GM19035 (cell line): ENCODE measurements around the gene POPDC3.
"Not testable (repeated sequence)": the region's sequence is repeated elsewhere in the genome, so short reads cannot be mapped to it uniquely, and the experiment has no call there.

ENCODE experiments used
- ATAC-seq: cut with Tn5 transposase; IDR thresholded peaks from one replicate; pipeline ENCODE4 v1.9.1; 2021; ENCODE audit not compliant: unreplicated experiment

The POPDC3 gene

DNA sequence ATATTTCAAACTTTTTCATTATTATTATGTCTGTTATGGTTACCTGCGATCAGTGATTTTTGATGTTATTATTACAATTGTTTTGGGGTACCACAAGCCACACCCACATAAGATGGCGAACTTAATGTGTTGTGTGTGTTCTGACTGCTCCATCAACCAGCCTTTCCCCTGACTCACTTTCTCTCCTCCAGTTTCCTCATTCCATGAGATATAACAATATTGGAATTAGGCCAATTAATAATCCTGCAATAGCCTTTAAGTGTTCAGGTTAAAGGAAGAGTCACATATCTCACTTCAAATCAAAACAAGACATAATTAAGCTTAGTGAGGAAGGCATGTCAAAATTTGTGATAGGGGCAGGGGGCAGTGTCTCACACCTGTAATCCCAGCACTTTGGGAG is 16.3 kb upstream of the POPDC3 start:
- ATAC-seq, result no peak

DNA sequence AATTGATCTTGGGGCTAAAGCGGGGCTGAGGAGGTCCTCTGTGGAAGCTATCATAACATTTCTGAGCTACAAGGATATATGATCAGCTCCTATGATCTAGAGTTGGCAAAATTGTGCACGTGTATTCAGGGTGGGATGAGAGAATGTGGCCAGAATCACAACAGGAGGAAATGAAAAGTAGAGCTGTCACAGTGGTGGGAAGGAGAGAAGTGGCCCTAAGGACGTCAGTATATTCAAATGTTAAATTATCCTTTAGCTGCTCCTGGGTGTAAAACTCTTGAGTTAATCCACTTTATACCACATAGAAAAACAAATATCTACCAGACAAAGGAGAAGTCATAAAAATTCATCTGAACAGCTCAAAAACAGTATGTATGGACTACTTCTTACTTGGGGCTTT is 14.8 kb upstream of the POPDC3 start:
- ATAC-seq, result no peak

DNA sequence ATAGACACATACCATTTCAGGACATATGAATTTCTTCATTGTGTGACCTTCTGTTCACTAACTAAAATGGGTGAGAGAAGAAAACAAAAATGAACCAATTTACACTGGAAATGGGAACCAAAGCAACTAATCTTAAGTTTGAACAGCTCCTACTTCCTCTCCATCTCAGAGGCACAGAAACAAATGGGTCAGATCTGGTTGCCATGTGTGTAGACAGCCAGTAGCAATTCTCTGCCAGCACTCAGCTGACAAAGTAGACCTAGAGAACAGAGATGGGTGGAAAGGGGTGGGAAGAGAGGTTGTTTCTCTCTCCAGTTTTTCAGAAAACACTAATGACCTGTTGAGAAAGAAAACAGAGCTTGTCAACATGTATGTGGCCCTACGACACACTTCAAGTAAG is 14.3 kb upstream of the POPDC3 start:
- no peak for ATAC-seq

DNA sequence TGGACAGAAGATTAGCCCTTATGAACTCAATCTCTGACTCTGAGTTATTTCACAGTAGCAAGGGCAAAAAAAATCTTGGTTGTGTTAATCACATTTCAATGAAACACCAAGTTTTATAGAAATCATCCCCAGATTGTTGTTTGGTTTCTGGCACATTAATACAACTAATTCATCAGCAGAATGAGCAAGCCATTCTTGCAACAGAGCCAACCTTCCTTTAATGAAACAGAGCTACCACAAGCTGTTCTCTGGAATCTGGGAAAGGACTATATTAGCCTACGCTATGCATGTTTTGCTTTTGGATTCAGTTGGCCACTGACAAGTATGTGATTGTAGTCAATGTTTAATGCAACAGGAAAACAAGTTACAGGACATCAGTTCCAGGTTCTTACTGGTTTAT is 13.8 kb upstream of the POPDC3 start:
- no peak for ATAC-seq

DNA sequence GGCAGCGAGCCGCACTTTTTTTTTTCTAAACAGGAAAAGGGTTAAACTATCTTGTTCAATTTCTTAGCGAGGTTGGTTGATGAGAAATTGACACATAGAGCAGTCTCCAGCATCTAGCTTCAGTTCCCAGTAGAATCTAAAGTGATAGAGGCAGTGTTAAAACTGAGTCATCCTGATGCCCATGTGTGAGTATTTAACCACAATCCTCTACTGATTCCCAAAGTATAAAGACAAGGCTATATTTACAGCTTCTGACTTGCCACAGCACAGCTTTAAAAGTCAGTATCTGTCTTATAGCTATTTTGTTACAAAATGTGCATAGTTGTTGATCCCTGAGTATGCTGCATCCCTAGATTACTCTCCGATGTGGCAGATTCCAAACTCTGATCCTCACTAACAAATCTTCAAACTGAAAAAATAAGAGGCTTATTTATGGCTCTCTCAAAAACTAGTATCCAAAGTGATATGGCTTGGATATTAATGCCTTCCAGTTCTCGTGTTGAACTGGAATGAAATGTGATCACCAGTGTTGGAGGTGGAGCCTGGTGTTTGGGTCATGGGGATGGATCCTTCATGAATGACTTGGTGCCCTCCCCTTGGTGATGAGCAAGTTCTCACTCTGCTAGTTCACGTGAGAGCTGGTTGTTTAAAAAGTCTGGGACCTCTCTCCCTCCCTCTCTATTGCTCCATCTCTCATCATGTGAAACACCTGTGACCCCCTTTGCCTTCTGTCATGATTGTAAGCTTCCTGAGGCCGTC is 13.1 kb upstream of the POPDC3 start:
- ATAC-seq, result no peak

DNA sequence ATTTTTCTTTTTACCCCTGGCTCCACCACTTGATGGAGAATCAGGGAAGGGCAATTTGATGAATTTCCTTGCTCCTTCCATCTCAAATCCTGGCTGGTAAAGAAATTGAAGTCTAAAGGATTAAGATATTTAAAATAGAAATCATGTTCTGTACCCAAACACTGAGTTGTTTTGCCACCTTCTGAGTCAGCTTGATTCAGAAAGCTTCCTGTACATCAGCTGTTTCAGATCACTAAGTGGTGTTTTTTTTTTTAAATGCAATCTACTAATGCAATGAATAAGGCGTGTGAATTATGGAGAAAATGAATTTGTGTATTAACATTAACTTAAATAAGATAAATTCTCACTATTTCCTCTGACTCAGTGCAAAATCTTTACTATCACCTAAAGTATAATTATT is 11.5 kb upstream of the POPDC3 start:
- no peak for ATAC-seq

DNA sequence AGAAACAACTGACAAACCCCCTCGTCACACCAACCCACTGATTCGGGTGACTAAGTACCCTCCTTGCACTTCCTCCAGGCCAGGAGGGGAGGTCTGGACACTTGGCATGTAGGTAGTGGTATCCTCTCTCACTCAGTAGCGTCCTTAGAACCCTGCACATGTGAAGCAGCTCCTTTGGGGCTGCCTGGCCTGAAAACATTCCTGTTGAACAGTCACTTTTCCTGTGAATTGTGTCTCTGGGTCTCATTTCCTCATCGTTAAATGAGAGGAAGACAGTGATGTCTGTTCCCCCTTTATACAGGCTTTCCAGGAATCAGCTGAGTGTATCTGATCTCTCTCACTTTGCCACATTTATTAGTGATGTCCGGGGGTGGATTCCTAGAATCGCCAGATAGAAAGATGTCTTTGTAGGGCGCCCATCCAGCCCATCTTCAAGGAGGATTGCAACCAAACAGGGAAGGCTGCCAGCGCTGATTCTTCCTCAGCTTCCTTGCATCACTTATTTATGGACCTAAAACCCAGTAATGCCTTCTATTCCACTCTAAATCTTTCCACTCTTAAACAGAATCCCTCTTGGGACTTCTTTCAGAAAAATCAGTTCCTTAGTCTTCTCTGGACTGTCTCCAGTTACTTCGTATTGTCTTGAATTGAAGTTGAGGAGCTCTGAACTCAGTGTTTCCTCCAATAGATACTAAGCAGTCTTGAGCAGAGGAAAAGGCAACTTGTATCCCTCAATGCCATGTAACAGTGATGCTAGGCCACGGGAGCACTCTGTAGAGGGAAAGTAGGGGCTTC is 9.4 kb upstream of the POPDC3 start:
- ATAC-seq, result no peak

DNA sequence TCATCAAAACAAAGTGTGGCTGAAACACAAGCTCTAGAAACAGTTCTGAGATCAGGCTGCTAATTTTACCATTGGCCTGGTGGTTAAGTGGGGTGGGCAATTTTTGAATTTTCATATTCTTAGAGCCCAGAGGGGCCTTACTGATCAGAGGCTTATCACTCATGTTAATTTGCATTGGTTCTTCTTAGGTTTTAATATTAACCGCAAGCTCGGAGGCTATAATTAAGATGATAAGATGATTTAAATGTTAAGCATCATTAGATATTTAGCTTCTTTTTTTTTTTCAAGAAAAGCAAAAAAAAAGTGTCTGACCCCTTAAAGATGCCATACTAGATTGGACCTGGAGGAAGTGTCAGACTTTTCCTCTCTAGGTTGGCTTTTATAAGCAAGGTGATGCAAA is 8.4 kb upstream of the POPDC3 start:
- no peak for ATAC-seq

DNA sequence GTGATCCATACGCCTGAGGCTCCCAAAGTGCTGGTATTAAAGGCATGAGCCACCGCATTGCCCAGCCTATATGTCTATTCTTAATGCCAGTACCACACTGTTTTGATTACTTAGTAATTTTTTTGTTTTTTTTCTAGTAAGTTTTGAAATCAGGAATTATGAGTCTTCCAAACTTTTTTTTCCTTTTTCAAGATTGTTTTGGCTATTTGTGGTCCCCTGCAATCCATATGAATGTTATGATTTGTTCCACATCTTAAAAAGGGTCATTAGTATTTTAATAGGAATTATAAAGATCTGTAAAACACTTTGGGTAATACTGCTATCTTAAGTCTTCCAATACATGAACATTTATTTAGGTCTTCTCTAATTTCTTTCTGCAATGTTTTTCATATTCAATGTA is 6.8 kb upstream of the POPDC3 start:
- no peak for ATAC-seq

DNA sequence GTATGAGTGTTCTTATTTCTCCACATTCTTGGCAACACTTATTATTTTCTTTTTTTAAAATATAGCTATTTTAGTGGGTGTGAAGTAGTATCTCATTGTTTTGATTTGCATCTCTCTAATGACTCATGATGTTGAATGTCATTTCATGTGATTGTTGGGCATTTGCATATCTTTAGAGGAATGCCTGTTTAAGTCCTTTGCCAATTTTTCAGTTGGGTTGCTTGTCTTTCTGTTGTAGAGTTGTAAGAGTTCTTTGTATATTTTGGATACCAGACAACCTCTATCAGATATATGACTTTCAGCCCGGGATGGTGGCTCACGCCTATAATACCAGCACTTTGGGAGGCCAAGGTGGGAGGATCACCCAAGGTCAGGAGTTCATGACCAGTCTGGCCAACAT is 5.1 kb upstream of the POPDC3 start:
- no peak for ATAC-seq

DNA sequence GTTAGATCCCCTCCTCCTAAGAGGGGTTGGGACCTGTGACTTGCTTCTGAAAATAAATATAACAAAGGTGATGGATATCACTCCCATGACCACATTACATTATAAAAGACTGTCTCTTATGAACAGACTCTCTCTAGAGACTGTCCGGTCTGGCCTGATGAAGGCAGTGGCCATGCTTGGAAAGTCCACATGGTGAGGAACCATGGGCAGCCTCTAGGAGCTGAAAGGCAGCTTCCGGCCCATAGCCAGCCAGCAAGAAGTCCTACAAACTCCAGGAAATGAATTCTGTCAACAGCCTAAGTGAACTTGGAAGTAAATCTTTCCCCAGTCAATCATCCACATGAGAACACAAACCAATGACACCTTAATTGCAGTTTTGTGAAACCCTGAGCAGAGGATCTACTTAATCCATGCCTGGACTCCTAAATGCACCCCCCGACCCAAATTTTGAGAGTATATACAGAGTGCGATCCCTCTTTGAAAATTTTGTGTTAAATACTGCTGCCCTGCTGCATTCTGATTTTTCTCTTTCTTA is 2.2 kb upstream of the POPDC3 start:
- no peak for ATAC-seq

DNA sequence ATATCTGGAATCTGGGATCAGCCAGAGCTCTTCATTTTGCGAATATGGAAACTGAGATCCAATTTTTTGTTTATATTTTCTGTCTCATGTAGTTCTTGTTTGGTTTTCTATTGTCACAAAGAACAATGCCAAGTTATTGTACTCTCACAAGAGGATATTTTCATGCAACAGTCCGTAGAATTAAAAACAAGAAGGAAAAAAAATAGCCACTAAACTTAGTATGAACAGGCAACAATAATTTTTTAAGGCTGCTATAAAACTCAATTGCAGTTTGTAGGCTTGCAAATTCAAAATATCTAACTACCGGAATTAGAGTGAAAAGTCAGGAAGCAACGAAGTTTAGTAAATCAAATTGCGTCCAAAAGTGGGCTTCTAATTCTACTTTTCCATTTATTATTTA is 1.2 kb downstream of the POPDC3 start:
- no peak for ATAC-seq

DNA sequence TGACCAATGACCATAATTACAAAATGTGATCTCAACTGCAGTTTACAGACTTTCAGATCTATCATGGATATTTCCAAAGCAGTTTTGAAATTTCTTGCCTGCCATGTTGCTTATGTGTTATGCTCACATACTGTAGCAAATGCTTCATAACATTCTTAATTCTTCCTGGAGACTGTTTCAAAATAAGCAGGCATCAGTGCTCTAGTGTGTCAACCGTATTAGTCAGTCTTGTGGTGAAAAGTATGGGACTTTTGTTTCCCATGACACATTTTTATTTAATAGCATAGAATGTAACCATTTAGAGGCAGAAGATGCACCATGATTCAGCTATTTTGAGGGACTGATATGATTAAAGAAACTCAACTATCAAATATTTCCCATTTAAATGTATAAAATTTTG is 1.7 kb downstream of the POPDC3 start:
- no peak for ATAC-seq

DNA sequence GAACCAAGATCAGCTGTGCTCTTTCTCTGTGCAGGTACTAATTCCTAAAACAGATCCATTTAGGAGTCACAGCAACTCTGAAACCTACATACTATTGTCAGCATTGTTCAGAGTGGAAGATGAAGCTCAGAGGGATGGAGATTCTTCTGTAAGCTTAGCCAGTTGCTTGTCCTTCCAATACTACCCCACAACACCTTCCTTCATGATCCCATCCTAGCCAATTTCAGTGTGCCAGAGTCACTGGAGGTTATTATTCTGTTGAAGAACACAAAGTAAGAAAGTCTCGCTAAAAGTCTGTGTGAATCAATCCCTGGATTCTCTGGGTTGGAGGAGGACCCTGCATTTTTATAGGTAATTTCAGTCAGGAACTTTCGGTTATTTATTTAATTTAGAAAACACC is 2.3 kb downstream of the POPDC3 start:
- no peak for ATAC-seq

DNA sequence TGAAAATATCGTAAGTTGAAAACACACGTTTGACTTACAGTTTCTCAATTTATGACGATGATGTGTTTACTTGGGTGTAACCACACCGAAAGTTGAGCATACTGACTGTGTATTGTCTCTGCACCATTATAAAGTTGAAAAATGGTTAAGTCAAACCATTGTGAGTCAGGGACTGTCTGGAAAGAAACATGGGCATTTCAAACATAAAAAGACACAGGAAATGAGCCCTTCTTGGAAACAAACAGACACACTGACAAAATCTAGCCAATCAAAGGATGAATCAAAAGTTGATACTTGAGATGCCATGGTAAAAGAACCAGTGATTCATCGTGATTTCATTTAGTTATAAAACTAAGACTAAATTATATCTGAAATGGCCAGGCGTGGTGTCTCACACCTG is 5.3 kb downstream of the POPDC3 start:
- no peak for ATAC-seq

DNA sequence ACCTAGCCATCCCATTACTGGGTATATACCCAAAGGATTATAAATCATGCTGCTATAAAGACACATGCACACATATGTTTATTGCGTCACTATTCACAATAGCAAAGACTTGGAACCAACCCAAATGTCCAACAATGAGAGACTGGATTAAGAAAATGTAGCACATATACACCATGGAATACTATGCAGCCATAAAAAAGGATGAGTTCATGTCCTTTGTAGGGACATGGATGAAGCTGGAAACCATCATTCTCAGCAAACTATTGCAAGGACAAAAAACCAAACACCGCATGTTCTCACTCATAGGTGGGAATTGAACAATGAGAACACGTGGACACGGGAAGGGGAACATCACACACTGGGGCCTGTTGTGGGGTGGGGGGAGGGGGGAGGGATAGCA is 7.3 kb downstream of the POPDC3 start:
- not testable (repeated sequence) for ATAC-seq

DNA sequence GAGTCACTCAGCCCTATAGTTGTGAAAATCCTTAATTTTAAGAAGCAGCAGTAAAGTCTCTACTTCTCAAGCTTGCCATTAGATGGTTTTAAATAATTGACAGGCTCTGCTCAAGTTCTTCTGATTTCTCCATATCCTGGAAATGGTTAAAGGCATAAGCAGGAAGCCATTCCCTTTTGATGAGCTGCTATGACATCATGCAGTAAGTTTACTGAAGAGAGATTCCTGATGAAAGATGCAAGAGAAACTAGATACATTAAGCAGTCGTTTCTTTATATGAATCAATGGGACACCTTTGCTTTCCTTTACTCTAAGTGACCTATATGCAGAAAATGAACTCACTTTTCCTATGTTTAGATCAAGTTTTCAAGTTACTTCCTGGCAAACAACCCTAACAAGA is 9.8 kb downstream of the POPDC3 start:
- no peak for ATAC-seq

DNA sequence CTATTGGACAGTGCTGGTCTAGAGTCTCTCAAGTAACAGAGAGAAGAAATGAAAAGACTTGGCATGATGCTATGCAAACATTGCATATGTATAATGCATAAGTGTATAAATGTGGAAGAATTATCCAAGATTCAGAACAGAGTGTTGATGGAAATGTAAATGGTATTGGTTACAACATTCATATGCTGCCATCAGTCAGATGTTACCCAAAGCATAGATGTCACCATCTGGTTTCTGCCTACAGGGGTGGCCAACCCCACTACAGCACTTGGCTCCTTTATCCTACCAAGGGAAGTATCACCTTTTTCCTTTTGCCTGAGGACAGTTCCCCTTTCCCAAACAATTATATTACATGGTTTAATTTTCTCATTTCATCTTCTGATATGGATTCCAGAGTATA is 11.9 kb downstream of the POPDC3 start:
- no peak for ATAC-seq

DNA sequence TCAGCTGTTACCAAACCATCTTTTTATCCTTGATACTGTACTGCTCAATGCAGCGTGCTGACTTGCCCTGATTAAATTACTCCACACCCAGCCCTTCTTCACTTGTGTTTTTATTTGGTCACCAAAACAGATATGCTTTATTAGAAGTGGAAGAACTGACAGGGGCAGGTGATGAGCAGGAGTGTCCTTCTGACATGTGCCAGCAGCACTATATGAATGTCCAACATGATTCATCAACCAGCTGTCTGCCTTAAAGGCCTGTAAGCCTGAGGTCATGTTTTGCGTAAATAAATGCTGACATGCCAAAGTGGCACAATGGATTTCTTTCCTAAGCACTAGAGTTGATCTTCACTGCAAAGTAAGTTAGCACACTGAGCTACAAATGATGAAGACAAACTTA is 15.4 kb downstream of the POPDC3 start:
- ATAC-seq, result no peak

DNA sequence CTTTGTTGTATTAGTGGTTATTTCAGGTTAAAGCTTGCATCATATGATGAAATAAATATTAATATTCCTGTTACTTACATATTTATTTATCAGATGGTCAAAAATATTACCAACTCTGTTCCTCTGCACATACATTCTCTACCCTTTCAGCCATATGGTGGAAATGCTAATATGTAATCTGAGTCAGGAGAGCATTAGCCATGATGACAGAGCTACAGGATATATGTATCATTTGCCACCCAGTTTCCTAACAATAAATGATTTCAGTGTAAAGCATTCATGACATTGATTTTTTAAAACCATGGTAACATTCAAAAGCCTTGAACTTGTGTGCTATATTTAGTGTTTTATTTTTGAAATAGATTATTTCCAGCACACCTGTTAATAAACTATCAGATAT is 16.6 kb downstream of the POPDC3 start:
- ATAC-seq, result no peak

DNA sequence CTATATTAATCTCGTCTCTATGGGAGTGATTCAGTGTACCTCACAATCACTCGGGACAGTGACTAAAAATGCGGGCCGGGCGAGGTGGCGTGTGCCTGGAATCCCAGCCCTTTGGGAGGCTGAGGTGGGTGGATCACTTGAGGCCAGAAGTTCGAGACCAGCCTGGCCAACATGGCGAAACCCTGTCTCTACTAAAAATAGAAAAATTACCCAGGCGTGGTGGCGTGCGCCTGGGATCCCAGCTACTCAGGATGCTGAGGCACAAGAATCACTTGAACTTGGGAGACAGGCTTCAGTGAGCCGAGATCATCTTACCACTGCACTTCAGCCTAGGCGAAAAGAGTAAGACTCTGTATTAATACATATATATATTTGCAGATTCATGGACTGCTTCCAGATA is 17.4 kb downstream of the POPDC3 start:
- ATAC-seq, result no peak

DNA sequence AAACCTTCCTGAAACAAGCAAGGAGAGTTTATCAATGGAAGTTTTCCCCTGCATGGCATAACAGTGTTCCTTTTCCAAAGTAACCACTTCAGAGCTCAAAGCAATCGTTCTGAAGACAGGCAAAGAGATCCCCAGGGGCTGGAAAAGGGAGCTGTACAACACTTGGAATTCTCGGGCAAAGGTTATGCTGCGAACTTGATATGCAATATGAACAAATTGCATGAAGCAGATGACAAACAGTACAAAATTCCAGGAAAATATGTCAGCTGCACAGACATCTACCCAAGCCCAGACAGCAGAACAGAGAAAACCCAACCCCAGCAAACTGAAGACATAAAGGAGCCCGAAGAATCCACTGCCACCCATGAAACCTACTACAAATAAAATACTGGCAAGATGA is 18.4 kb downstream of the POPDC3 start:
- no peak for ATAC-seq
